Stimulated activated CD4-positive, alpha-beta T cell treated with anti-CD3 and anti-CD28 coated beads, Interleukin-2, amount 100 ng/mL, for 48 hours (primary cell): ENCODE results near the gene SNRPA.
A peak's percentile ranks its signal among the peaks of the same experiment; 100 is the strongest.
"Not testable (repeated sequence)": the region's sequence is repeated elsewhere in the genome, so short reads cannot be mapped to it uniquely, and the experiment has no call there.

Source experiments
- DNase-seq, 2 donors: peaks; one replicate each; pipeline ENCODE4 v3.0.0-alpha.2; 2020

Gene SNRPA

GRCh38 chr19:40747536-40747935, 3.5 kb upstream of the SNRPA start:
- DNase-seq = no peak

GRCh38 chr19:40750058-40750873, 737 bp upstream of the SNRPA start, which contains the start of gene ACTMAP:
Gene ACTMAP, minus strand, starts transcription at chr19:40750477. Its CDS starts 674 bp downstream, at chr19:40749803.
- peak; percentile 98 to 100 for DNase-seq

- no peak for DNase-seq
These were observed 1.3 kb downstream of the SNRPA start for GRCh38 chr19:40752257-40752781.

GRCh38 chr19:40754611-40755247, 3.7 kb downstream of the SNRPA start:
- DNase-seq = peak; percentile 45 to 52

GRCh38 chr19:40755248-40755624, 4.2 kb downstream of the SNRPA start:
- no peak for DNase-seq

- no peak for DNase-seq
These were observed 4.8 kb downstream of the SNRPA start for GRCh38 chr19:40755791-40756190.

GRCh38 chr19:40756502-40757110, 5.6 kb downstream of the SNRPA start:
- DNase-seq = peak in 1 of 2 donors; percentile 24

GRCh38 chr19:40758491-40758890, 7.5 kb downstream of the SNRPA start:
- DNase-seq = no peak

- no peak for DNase-seq
These were observed 8.3 kb downstream of the SNRPA start for GRCh38 chr19:40759352-40759751.

- no peak for DNase-seq
These were observed 11.9 kb downstream of the SNRPA start for GRCh38 chr19:40762754-40763470.

- no peak for DNase-seq
These were observed 12.5 kb downstream of the SNRPA start for GRCh38 chr19:40763526-40763925.

- DNase-seq = no peak
These were observed 13.0 kb downstream of the SNRPA start for GRCh38 chr19:40763963-40764362.

- not testable (repeated sequence) for DNase-seq
These were observed 15.4 kb downstream of the SNRPA start for GRCh38 chr19:40766385-40766784.

GRCh38 chr19:40768869-40769268, 17.9 kb downstream of the SNRPA start:
- DNase-seq = no peak

- DNase-seq = not testable (repeated sequence)
These were observed 20.3 kb downstream of the SNRPA start for GRCh38 chr19:40771101-40771862.

- DNase-seq = no peak
These were observed 24.1 kb downstream of the SNRPA start, which contains the start of gene MIA for GRCh38 chr19:40774916-40775631. Gene MIA, plus strand, starts transcription at chr19:40775521. Its CDS starts 22 bp downstream, at chr19:40775543.

- DNase-seq = no peak
These were observed 24.6 kb downstream of the SNRPA start for GRCh38 chr19:40775632-40776022.

- no peak for DNase-seq
These were observed 25.4 kb downstream of the SNRPA start for GRCh38 chr19:40776364-40776763.

GRCh38 chr19:40776932-40777644, 26.1 kb downstream of the SNRPA start:
- peak; percentile 80 to 86 for DNase-seq

GRCh38 chr19:40777645-40777936, 26.6 kb downstream of the SNRPA start:
- no peak for DNase-seq
